Activated CD8-positive, alpha-beta memory T cell treated with anti-CD3 and anti-CD28 coated beads, Interleukin-2, amount 50 U/mL, for 24 hours (primary cell): ENCODE results near the gene CDC42BPB.

Experiments used
- DNase-seq: peaks from one replicate; pipeline ENCODE4 v3.0.0-alpha.2; 2020; ENCODE audit errors: extremely low read depth

The CDC42BPB gene

GRCh38 chr14:102914474-102915291 lies 142.7 kb downstream of the CDC42BPB start:
- DNase-seq, result no peak

GRCh38 chr14:102913341-102914211 lies 143.8 kb downstream of the CDC42BPB start:
- no peak for DNase-seq

GRCh38 chr14:102911991-102912761 lies 145.2 kb downstream of the CDC42BPB start:
- no peak for DNase-seq

- no peak for DNase-seq
Observed at GRCh38 chr14:102911541-102911951, 145.8 kb downstream of the CDC42BPB start.

- DNase-seq, result no peak
Observed at GRCh38 chr14:102910442-102910841, 146.9 kb downstream of the CDC42BPB start.

- DNase-seq, result no peak
Observed at GRCh38 chr14:102909911-102910310, 147.4 kb downstream of the CDC42BPB start.

- no peak for DNase-seq
Observed at GRCh38 chr14:102909462-102909861, 147.9 kb downstream of the CDC42BPB start.

- no peak for DNase-seq
Observed at GRCh38 chr14:102908766-102909455, 148.4 kb downstream of the CDC42BPB start.

GRCh38 chr14:102907980-102908730 lies 149.2 kb downstream of the CDC42BPB start:
- DNase-seq, result no peak

- DNase-seq, result no peak
Observed at GRCh38 chr14:102907303-102907844, 150.0 kb downstream of the CDC42BPB start.

- no peak for DNase-seq
Observed at GRCh38 chr14:102906616-102907302, 150.6 kb downstream of the CDC42BPB start.

- DNase-seq, result no peak
Observed at GRCh38 chr14:102905116-102906108, 151.9 kb downstream of the CDC42BPB start.

- no peak for DNase-seq
Observed at GRCh38 chr14:102903889-102904512, 153.3 kb downstream of the CDC42BPB start.

- no peak for DNase-seq
Observed at GRCh38 chr14:102903248-102903888, 154.0 kb downstream of the CDC42BPB start.

- DNase-seq, result no peak
Observed at GRCh38 chr14:102902523-102903247, 154.7 kb downstream of the CDC42BPB start.

- no peak for DNase-seq
Observed at GRCh38 chr14:102902086-102902485, 155.3 kb downstream of the CDC42BPB start.

GRCh38 chr14:102901633-102902032 lies 155.7 kb downstream of the CDC42BPB start:
- no peak for DNase-seq
